GM23248 (cell line): Measurements from ENCODE around the gene YPEL5.

Experiments used
- EZH2 ChIP-seq: fragments of 200-600 bp; sonication (generic); IDR thresholded peaks from 2 replicates; pipeline ENCODE4 v1.6.1; 2018; ENCODE audit warnings: antibody characterized with exemption, mild to moderate bottlenecking; ENCODE audit not compliant: insufficient read depth, poor library complexity, severe bottlenecking
- EZH2phosphoT487 ChIP-seq: fragments of 200-600 bp; sonication (generic); IDR thresholded peaks from 2 replicates; pipeline ENCODE4 v1.6.1; 2018; ENCODE audit warnings: antibody characterized with exemption, moderate library complexity, mild to moderate bottlenecking, low read depth; ENCODE audit not compliant: insufficient read depth

- TF ChIP-seq EZH2, result no peak
- TF ChIP-seq EZH2phosphoT487, result no peak
These were observed 50.9 kb downstream of the YPEL5 start for GRCh38 chr2:30197570-30198192.
